ENCODE measurements around the gene ABRACL. TPM values are rescaled to one million over a fixed set of nuclear protein-coding genes. Genes with fewer than 3 reads are reported as not detected.

Gene ABRACL
- total RNA-seq, 4 donors from 2014 or later = 1.5 to 3.0 (median 1.8) TPM; not detected in 1

- no peaks in the 10 kb centered on the region for H3K9me3 ChIP-seq
- intact Hi-C loops (cut with DNase I; ENCODE audit: low total_unique reads) (no loop called here), in situ Hi-C loops (cut with MboI; ENCODE audit: low sequenced_read_pairs in 4 of 4) (no loop called here)
- no peak for ATAC-seq
- H3K4me3 ChIP-seq = no peak overlapping the region
- H3K36me3 ChIP-seq = no peaks in the 10 kb centered on the region
- H3K27ac ChIP-seq = no peak overlapping the region
- no peaks in the 10 kb centered on the region for H3K27me3 ChIP-seq
- H3K4me1 ChIP-seq = no peaks in the 10 kb centered on the region
- no peak for DNase-seq
- no peak for TF ChIP-seq CTCF (IDR thresholded peaks at IDR 0.05 in 4 of 5, conservative IDR thresholded peaks at IDR 0.05 in 1 of 5)
- TF ChIP-seq POLR2A (IDR thresholded peaks at IDR 0.05) = no peak
These were observed 20.4 kb upstream of the ABRACL start for GRCh38 chr6:139008117-139008516.

GRCh38 chr6:139010674-139011073, 17.9 kb upstream of the ABRACL start:
- no peak for ATAC-seq
- TF ChIP-seq POLR2A (IDR thresholded peaks at IDR 0.05) (no peak), CTCF (IDR thresholded peaks at IDR 0.05 in 4 of 5, conservative IDR thresholded peaks at IDR 0.05 in 1 of 5) (no peak)
- DNase-seq = no peak
- H3K4me3 ChIP-seq = no peak overlapping the region
- no peaks in the 10 kb centered on the region for H3K4me1 ChIP-seq
- no peaks in the 10 kb centered on the region for H3K36me3 ChIP-seq
- in situ Hi-C loops (cut with MboI; ENCODE audit: low sequenced_read_pairs in 4 of 4) (no loop called here), intact Hi-C loops (cut with DNase I; ENCODE audit: low total_unique reads) (no loop called here)
- H3K9me3 ChIP-seq = no peaks in the 10 kb centered on the region
- no peaks in the 10 kb centered on the region for H3K27me3 ChIP-seq
- no peak overlapping the region for H3K27ac ChIP-seq

- ATAC-seq = no peak
- Histone ChIP-seq H3K27ac (no peak overlapping the region), H3K27me3 (no peaks in the 10 kb centered on the region), H3K36me3 (no peaks in the 10 kb centered on the region), H3K4me3 (no peak overlapping the region), H3K9me3 (no peaks in the 10 kb centered on the region), H3K4me1 (no peaks in the 10 kb centered on the region)
- TF ChIP-seq CTCF (IDR thresholded peaks at IDR 0.05 in 4 of 5, conservative IDR thresholded peaks at IDR 0.05 in 1 of 5) (no peak), POLR2A (IDR thresholded peaks at IDR 0.05) (no peak)
- no peak for DNase-seq
- intact Hi-C loops (cut with DNase I; ENCODE audit: low total_unique reads) = no loop called here
- in situ Hi-C loops (cut with MboI; ENCODE audit: low sequenced_read_pairs in 4 of 4) = no loop called here
These were observed 16.6 kb upstream of the ABRACL start for GRCh38 chr6:139011980-139012379.

- H3K4me1 ChIP-seq = no peaks in the 10 kb centered on the region
- TF ChIP-seq POLR2A (IDR thresholded peaks at IDR 0.05) = no peak
- no peak for TF ChIP-seq CTCF (IDR thresholded peaks at IDR 0.05 in 4 of 5, conservative IDR thresholded peaks at IDR 0.05 in 1 of 5)
- DNase-seq (no peak), ATAC-seq (no peak)
- in situ Hi-C loops (cut with MboI; ENCODE audit: low sequenced_read_pairs in 4 of 4) (no loop called here), intact Hi-C loops (cut with DNase I; ENCODE audit: low total_unique reads) (no loop called here)
- H3K27ac ChIP-seq = no peak overlapping the region
- H3K9me3 ChIP-seq = no peaks in the 10 kb centered on the region
- no peaks in the 10 kb centered on the region for H3K27me3 ChIP-seq
- no peak overlapping the region for H3K4me3 ChIP-seq
- no peaks in the 10 kb centered on the region for H3K36me3 ChIP-seq
These were observed 15.3 kb upstream of the ABRACL start for GRCh38 chr6:139013185-139013800.

GRCh38 chr6:139014945-139015344, 13.6 kb upstream of the ABRACL start:
- H3K27me3 ChIP-seq = no peaks in the 10 kb centered on the region
- ATAC-seq (no peak), DNase-seq (no peak)
- intact Hi-C loops (cut with DNase I; ENCODE audit: low total_unique reads) (no loop called here), in situ Hi-C loops (cut with MboI; ENCODE audit: low sequenced_read_pairs in 4 of 4) (no loop called here)
- no peaks in the 10 kb centered on the region for H3K4me1 ChIP-seq
- TF ChIP-seq POLR2A (IDR thresholded peaks at IDR 0.05) (no peak), CTCF (IDR thresholded peaks at IDR 0.05 in 4 of 5, conservative IDR thresholded peaks at IDR 0.05 in 1 of 5) (no peak)
- no peaks in the 10 kb centered on the region for H3K36me3 ChIP-seq
- H3K9me3 ChIP-seq = no peaks in the 10 kb centered on the region
- no peak overlapping the region for H3K27ac ChIP-seq
- H3K4me3 ChIP-seq = no peak overlapping the region
